GM12872 (cell line): ENCODE measurements around the gene CHMP2B.

Source experiments
- TF ChIP-seq, protein P1 (sequence below): IDR thresholded peaks from 3 replicates; pipeline ENCODE4 v1.5.1; 2011; ENCODE audit warnings: low read depth, mild to moderate bottlenecking, low read length, moderate library complexity; ENCODE audit not compliant: insufficient read depth

Gene CHMP2B

DNA sequence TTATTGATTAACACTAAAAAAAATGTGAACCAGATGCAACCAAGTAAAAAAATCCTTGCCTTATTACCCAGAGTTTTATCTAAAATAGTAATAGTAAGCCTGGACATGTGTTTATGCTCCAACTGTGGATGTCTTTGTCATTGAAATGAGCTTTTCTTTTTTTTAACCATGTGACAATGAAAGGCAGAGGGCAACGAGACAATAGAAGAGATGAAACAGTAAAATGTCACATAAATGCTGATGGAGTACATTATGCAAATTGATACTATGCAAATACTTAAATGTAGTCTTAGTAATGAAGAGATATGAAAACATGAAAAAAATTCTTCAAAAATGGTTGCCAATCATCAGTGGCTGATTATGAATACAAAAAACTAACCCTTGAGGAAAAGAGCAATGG, 20.5 kb upstream of the CHMP2B start:
- TF ChIP-seq, protein P1, sequence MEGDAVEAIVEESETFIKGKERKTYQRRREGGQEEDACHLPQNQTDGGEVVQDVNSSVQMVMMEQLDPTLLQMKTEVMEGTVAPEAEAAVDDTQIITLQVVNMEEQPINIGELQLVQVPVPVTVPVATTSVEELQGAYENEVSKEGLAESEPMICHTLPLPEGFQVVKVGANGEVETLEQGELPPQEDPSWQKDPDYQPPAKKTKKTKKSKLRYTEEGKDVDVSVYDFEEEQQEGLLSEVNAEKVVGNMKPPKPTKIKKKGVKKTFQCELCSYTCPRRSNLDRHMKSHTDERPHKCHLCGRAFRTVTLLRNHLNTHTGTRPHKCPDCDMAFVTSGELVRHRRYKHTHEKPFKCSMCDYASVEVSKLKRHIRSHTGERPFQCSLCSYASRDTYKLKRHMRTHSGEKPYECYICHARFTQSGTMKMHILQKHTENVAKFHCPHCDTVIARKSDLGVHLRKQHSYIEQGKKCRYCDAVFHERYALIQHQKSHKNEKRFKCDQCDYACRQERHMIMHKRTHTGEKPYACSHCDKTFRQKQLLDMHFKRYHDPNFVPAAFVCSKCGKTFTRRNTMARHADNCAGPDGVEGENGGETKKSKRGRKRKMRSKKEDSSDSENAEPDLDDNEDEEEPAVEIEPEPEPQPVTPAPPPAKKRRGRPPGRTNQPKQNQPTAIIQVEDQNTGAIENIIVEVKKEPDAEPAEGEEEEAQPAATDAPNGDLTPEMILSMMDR = no peak

DNA sequence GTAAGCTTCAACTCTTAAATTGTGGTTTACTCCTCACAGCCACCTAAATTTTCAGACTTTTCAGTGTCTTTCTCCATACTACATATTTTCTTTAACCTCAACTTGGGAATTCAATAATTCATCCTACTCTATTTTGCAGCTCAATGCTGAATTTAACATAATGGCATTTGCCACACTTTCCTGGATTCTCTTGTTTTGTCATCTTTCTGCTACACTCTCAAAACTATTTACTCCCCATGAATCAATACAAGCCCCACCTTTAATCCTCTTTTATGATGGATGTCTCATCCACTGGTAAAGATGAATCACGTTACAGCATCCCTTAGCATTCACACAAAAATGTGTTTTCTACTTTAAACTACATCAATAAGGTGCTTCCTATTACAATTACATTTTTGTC, 19.6 kb upstream of the CHMP2B start:
- TF ChIP-seq, protein P1 = no peak

DNA sequence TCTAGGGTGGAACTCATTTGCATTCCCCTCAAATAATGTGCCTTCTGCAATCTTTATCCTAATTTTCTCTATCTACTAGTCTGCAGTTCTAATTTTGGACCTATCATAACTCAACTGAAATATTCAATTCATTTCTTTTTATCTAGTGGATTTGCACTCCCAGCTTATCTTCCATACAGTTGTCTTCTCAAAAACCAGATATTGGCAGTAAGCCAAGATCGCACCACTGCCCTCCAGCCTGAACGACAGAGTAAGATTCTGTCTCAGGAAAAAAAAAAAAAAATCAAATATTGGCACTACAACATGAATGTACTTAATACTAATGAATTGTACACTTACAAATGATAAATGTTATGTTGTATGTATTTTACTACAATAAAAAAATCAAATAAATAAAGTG, 18.0 kb upstream of the CHMP2B start:
- TF ChIP-seq, protein P1 = no peak

DNA sequence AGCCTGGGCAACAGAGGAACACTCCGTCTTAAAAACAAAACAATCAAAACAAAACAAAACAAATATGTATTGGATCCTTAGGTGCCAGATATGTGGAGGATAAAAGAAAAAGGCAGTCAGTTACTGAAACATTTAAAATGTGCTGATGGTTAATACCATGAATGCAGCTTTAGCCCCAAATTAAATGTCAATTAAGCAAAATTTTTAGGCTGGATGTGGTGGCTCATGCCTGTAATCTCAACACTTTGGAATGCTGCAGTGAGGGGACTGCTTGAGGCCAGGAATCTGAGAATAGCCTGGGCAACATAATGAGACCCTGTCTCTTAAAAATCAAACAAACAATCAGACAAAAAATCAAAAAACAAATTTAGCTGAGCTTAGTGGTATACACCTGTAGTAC, 8.5 kb upstream of the CHMP2B start:
- TF ChIP-seq, protein P1 = no peak

DNA sequence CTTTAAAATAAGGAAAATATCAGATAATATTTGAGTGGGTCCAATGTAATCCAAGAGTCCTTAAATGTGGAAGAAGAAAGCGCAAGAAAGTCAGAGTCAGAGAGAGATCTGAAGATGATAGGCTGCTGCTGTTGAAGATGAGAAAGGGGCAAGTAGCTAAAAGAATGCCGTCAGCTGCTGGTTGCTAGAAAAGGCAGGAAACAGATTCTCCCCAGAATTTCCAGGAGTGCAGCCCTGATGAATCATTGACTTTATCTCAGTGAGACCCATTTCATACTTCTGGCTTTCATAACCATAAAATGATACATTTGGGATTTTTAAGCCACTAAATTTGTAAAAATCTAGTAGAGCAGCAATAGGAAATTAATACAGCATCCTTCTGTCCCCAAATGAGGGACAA, 7.5 kb upstream of the CHMP2B start:
- TF ChIP-seq, protein P1 = no peak

DNA sequence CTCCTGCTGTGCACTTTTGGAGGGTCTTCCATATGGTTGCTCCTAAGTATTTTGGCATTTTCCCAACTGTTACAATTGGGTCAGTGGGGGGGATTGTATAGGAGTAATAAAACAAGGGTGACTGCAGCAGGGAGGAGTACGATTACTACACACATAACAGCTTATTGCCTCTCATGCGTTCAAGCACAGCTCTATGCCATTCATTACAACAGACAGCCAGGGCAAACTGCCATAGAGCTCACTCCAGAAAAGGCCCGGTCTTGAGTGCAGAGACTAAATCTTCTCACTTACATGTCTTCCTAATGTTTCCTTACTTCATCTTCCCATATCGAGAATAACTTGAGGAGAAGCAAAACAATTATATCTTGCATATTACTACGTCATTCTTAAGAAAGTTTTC, 1.4 kb upstream of the CHMP2B start:
- TF ChIP-seq, protein P1 = no peak

DNA sequence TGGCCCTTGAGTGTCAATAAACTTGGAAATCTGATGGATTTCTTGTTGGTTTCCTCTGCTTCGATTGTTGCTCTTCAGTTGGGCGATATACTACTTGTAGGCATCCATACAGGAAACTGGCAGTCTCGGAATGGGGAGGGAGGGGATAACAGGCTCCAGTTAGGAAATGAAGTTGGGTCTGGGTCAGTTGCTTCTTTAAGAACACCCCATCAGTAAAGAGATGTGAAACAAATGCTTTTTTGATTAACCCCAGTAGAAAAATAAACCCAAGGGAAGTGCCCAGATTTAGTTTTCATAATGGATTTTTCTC, 681 bp downstream of the CHMP2B start:
- TF ChIP-seq, protein P1 = no peak

DNA sequence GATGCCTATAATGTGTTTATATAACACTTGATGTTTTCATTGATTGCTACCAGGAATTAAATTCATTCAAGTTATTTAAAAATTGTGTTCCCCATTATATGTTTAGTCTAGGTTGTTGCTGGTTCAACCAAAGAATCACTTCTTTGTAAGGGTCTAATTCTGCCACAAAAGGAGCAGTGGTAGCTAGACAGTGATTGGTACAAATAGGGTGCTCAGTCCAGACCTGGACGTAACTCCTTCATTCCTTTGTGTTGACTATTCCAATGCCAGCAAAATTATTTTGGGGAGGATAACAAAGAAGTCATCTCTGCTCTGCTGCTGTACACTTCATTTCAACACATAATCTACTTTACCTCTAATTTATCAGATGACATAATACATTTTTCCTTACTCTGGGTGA, 1.2 kb downstream of the CHMP2B start:
- TF ChIP-seq, protein P1 = no peak
